DOHH2 (cell line): ENCODE data around the gene WARS2.

Experiments used
- EZH2phosphoT487 ChIP-seq: fragments of 200-600 bp; sonication (generic); IDR thresholded peaks from 2 replicates; pipeline ENCODE4 v1.6.1; 2017; ENCODE audit warnings: borderline replicate concordance, mild to moderate bottlenecking, antibody characterized with exemption, low read length, moderate library complexity, mixed read lengths
- TF ChIP-seq, protein P1 (sequence below): fragments of 200-600 bp; sonication (generic); IDR thresholded peaks from one replicate; pipeline ENCODE4 v1.5.1; 2014; ENCODE audit warnings: antibody characterized with exemption, mild to moderate bottlenecking, low read depth, low read length; ENCODE audit not compliant: poor library complexity, severe bottlenecking

DNA sequence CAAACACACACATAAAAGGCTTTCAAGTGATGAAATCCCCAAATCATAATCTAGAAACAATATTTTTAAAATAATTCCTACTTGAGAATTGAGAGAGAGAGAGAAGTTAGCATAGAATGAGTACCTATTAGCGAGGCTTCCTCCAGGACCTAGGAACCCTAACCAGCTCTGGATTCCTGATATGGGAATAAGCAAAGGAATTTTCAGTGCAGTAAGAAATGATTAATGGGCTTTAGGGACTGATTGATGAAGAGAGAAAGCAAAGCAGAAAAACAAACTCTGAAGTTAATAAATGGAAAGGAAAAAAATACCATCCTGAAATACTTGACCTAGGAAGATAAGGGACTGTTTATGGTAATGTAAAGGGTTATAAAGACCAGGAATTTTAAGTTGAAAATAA, 60.6 kb downstream of the WARS2 start:
- TF ChIP-seq, protein P1, sequence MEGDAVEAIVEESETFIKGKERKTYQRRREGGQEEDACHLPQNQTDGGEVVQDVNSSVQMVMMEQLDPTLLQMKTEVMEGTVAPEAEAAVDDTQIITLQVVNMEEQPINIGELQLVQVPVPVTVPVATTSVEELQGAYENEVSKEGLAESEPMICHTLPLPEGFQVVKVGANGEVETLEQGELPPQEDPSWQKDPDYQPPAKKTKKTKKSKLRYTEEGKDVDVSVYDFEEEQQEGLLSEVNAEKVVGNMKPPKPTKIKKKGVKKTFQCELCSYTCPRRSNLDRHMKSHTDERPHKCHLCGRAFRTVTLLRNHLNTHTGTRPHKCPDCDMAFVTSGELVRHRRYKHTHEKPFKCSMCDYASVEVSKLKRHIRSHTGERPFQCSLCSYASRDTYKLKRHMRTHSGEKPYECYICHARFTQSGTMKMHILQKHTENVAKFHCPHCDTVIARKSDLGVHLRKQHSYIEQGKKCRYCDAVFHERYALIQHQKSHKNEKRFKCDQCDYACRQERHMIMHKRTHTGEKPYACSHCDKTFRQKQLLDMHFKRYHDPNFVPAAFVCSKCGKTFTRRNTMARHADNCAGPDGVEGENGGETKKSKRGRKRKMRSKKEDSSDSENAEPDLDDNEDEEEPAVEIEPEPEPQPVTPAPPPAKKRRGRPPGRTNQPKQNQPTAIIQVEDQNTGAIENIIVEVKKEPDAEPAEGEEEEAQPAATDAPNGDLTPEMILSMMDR = no peak
- no peak for TF ChIP-seq EZH2phosphoT487
